GM12874 (cell line): ENCODE results near the gene NT5DC3.

Experiments
- TF ChIP-seq, protein P1 (sequence below): IDR thresholded peaks from 2 replicates; pipeline ENCODE4 v1.5.1; 2011; ENCODE audit warnings: low read depth, mild to moderate bottlenecking, control low read depth, low read length, moderate library complexity; ENCODE audit not compliant: insufficient read depth

NT5DC3 gene

DNA sequence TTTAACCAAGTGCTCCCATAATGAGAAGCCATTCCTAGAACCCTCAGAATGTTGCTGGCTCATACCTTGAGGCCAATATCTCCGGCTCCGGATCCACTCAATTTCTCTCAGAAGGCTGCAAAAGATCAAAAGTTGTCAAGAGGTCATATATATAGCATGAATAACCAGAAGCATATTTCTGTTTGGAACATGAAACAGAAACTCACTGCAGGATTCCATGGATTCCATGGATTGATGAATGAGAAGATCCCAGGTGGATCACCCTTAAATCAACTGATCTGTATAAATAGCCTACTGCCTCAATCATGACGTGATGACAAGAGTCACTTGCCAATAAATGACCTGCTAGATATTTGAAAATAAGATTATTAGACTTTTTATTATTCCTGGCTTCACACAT is 3.3 kb upstream of the NT5DC3 start:
- TF ChIP-seq, protein P1, sequence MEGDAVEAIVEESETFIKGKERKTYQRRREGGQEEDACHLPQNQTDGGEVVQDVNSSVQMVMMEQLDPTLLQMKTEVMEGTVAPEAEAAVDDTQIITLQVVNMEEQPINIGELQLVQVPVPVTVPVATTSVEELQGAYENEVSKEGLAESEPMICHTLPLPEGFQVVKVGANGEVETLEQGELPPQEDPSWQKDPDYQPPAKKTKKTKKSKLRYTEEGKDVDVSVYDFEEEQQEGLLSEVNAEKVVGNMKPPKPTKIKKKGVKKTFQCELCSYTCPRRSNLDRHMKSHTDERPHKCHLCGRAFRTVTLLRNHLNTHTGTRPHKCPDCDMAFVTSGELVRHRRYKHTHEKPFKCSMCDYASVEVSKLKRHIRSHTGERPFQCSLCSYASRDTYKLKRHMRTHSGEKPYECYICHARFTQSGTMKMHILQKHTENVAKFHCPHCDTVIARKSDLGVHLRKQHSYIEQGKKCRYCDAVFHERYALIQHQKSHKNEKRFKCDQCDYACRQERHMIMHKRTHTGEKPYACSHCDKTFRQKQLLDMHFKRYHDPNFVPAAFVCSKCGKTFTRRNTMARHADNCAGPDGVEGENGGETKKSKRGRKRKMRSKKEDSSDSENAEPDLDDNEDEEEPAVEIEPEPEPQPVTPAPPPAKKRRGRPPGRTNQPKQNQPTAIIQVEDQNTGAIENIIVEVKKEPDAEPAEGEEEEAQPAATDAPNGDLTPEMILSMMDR, result no peak

DNA sequence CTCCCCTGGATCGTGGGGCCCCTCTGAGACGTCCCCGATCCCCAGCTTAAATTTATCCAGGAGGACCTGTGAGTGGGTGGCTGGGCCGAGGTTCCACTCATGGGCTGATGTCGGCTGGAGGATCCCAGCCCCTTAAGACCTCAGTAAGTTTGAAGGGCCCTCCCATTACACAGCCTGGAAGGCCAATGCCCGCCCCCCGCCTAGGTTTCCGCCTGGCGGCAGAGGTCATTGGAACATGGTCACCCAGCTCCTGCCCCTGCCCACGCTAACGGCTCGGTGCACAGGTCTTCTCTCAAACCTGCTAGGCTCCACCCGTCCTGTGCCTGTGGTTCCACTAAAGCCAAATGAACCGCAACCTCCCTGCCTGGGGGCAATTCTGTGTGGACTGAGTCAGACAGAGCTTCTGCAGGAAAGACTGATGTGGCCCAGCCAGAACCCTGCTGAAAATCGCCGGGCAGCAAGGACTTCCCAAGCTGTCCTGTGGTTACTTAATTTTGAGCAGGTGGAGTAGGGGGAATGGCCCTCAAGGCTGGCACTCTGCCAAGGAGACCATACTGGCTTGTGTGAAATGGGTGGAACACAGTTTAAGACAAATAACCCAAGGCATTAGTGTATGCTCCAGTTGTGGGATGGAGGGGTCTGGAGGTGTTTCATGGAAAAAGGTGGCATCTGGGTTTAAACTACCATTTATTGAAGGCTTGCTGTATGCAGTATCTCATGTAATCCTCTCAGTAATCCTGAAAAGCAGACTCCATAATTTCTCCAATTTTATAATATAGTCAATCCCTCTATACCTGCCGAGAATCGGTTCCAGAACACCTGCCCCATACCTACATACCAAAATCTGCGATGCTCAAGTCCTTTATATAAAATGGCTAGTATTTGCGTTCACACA is 903 bp upstream of the NT5DC3 start:
- TF ChIP-seq, protein P1, result no peak

DNA sequence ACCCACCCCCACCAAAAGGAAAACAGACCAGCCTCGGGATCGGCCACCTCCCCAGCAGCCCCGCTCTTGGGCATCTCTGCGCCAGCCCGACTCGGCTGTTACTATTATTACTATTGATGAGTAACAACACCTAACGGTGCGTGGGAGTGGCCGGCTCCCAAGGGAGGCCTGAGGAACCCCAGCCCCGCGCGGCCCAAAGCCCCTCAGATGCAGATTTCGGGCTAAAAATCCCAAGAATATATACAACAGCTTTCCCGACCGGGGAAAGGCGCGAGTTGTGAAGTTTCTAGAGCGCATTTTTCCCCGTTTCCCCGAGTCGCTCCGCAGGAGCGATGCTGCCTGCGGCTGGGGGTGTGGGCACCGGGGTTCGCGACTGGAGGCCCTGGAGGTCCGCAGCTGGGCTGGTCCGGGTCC is 565 bp downstream of the NT5DC3 start:
- TF ChIP-seq, protein P1, result no peak

DNA sequence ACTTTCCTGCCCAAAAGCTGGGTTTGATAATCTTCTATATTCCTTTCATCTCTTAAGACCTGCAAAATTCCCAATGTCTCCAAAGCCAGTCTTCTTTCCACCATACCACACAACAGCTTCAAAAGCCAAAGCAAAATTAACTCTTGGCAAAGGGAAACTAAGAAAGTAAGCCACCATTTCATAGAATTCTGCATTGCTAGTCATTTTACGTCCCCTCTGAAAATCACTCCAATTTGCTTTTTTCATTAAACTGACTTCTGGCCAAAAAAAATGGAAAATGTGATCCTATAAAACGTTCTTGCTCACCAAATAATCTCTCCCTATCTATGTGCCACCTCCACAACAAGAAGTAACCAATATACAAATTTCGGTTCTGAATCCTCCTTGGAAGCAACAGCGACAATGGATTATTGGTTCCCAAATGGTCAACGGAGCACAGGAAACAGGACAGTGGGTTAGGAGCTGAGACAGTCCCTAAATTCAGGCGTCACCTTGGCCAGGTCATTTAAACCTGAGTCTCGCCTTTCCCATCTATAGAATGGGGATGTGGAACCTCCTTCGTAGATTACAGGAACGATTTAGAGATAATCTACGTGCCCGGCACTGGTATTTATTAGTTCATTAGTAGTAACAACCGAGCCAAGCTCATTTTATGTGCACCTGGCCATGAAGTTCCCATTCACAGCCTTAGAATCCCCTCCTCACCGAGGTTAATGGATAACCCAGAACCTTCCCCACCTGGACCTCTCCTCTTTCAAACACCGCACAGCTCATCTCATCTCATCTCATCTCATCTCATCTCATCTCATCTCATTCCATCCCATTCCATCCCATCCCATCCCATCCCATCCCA is 1.2 kb downstream of the NT5DC3 start:
- TF ChIP-seq, protein P1, result no peak

DNA sequence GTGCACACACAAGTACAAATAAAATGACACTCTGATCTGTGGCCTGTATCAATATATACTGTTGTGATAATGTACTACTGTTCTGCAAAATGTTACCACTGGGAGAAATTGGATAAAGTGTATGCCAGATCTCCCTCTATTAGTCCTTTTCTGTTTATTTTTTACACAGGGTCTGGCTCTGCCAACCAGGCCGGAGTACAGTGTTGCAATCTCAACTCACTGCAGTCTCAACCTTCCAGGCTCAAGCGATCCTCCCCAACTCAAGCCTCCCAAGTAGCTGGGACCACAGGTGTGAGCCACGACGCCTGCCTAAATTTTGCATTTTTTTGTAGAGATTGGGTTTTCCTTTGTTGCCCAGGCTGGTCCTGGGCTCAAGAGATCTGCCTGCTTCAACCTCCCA is 1.9 kb downstream of the NT5DC3 start:
- TF ChIP-seq, protein P1, result no peak

DNA sequence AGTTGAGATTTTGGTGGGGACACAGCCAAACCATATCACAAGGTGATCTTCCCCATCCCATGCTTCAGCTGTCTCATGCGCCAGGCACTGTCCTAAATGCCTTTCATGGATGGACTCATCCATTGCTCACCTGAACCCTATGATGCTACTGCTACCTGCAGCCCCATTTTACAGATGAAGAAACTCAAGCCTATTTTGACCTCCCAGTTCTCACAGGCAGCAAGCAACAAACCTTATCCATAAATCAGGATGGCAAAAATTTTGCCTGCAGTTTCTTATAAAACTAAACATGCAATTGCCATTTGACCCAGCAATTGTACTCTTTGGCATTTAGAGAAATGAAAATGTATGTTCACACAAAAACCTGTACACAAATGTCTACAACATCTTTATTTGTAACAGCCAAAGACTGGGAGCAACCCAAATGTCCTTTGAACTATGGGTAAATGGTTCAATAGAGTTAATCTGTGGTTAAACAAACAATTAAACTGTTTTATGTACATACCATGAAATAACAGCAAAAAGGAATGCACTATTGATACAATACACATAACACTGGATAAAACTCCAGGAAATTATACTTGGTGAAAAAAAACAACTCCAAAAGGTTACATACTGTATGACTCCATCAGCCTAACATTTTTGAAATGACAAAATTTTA is 2.6 kb downstream of the NT5DC3 start:
- TF ChIP-seq, protein P1, result no peak

DNA sequence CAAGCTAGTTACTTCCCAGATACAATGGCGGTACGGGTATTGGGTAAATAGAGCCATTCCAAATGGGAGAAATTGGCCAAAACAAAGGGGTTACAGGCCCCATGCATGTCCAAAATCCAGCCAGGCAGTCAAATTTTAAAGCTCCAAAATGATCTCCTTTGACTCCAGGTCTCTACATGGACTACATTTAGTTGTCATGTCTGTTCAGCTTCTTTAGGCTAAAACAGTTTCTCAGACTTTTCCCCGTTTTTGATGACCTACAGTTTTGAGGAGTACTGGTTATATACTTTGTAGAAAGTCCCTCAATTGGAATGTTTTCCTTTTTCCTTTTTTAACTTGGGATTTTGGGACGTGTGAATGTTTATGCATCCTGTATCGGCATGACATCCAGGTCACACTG is 4.7 kb downstream of the NT5DC3 start:
- TF ChIP-seq, protein P1, result no peak
